T1000 (cell line): ENCODE data around the gene PMPCB.

Experiments
- DNase-seq: peaks from one replicate; lab custom pipeline; 2025; ENCODE audit warnings: mixed read lengths; lab: John Stamatoyannopoulos, UW

Gene PMPCB

GRCh38 chr7:103336761-103337160, 39.5 kb downstream of the PMPCB start:
- no peak for DNase-seq

GRCh38 chr7:103338864-103339263, 41.6 kb downstream of the PMPCB start:
- DNase-seq, result no peak

GRCh38 chr7:103341466-103341865, 44.2 kb downstream of the PMPCB start:
- no peak for DNase-seq

GRCh38 chr7:103343332-103343731, 46.1 kb downstream of the PMPCB start:
- DNase-seq, result no peak

GRCh38 chr7:103343758-103344452, 46.7 kb downstream of the PMPCB start:
- DNase-seq, result no peak

GRCh38 chr7:103344453-103345149, 47.4 kb downstream of the PMPCB start, which contains the start of gene DNAJC2:
DNAJC2 (minus strand) TSS chr7:103344767; CDS start chr7:103344622, 145 bp downstream.
- DNase-seq, result peak; percentile 56

- no peak for DNase-seq
Measured at GRCh38 chr7:103346396-103346795, 49.2 kb downstream of the PMPCB start.

GRCh38 chr7:103347507-103348267, 50.5 kb downstream of the PMPCB start, which contains the start of gene PSMC2:
PSMC2 (plus strand) TSS chr7:103347643; CDS start chr7:103347712, 69 bp downstream.
- DNase-seq, result peak; percentile 33

- DNase-seq, result no peak
Measured at GRCh38 chr7:103348452-103348851, 51.2 kb downstream of the PMPCB start.

GRCh38 chr7:103348959-103349358, 51.7 kb downstream of the PMPCB start:
- no peak for DNase-seq

GRCh38 chr7:103349805-103350204, 52.6 kb downstream of the PMPCB start:
- DNase-seq, result no peak
